DOHH2 (cell line): Measurements from ENCODE around the gene SUN3.
"Not testable (repeated sequence)": the region's sequence is repeated elsewhere in the genome, so short reads cannot be mapped to it uniquely, and the experiment has no call there.

Source experiments
- EZH2phosphoT487 ChIP-seq: fragments of 200-600 bp; sonication (generic); IDR thresholded peaks from 2 replicates; pipeline ENCODE4 v1.6.1; 2017; ENCODE audit warnings: borderline replicate concordance, mild to moderate bottlenecking, antibody characterized with exemption, low read length, moderate library complexity, mixed read lengths
- TF ChIP-seq, protein P1 (sequence below): fragments of 200-600 bp; sonication (generic); IDR thresholded peaks from one replicate; pipeline ENCODE4 v1.5.1; 2014; ENCODE audit warnings: antibody characterized with exemption, mild to moderate bottlenecking, low read depth, low read length; ENCODE audit not compliant: poor library complexity, severe bottlenecking

GRCh38 chr7:48000164-48000563 lies 28.7 kb downstream of the SUN3 start:
- TF ChIP-seq, protein P1, sequence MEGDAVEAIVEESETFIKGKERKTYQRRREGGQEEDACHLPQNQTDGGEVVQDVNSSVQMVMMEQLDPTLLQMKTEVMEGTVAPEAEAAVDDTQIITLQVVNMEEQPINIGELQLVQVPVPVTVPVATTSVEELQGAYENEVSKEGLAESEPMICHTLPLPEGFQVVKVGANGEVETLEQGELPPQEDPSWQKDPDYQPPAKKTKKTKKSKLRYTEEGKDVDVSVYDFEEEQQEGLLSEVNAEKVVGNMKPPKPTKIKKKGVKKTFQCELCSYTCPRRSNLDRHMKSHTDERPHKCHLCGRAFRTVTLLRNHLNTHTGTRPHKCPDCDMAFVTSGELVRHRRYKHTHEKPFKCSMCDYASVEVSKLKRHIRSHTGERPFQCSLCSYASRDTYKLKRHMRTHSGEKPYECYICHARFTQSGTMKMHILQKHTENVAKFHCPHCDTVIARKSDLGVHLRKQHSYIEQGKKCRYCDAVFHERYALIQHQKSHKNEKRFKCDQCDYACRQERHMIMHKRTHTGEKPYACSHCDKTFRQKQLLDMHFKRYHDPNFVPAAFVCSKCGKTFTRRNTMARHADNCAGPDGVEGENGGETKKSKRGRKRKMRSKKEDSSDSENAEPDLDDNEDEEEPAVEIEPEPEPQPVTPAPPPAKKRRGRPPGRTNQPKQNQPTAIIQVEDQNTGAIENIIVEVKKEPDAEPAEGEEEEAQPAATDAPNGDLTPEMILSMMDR: not testable (repeated sequence)
- TF ChIP-seq EZH2phosphoT487: not testable (repeated sequence)
